Gastroesophageal sphincter (tissue), 3 donors: ENCODE results near the gene SMIM22.
A peak's percentile ranks its signal among the peaks of the same experiment; 100 is the strongest.

ENCODE experiments used
- CTCF ChIP-seq, 4 experiments: fragments of 200-600 bp in 2 of 4; fragments of 450-650 bp in 2 of 4; sonication (generic) in 1 of 4; IDR thresholded peaks; one replicate each; pipeline ENCODE4 v1.5.1; 2017 to 2019; ENCODE audit warnings: antibody characterized with exemption in 4 of 4, mild to moderate bottlenecking in 2 of 4, moderate library complexity in 2 of 4
- POLR2A ChIP-seq, 2 donors: fragments of 450-650 bp; IDR thresholded peaks; one replicate each; pipeline ENCODE4 v1.6.1; 2017; ENCODE audit warnings: antibody characterized with exemption in 2 of 2, mild to moderate bottlenecking in 2 of 2, moderate library complexity in 1 of 2
- POLR2AphosphoS5 ChIP-seq: sonication (generic); formaldehyde crosslinking; IDR thresholded peaks from one replicate; pipeline ENCODE4 v1.6.1; 2017; ENCODE audit warnings: antibody characterized with exemption

- TF ChIP-seq POLR2A (IDR thresholded peaks at IDR 0.05) (no peak), CTCF (IDR thresholded peaks at IDR 0.05) (peak in 2 of 4 experiments; percentile 7 to 31), POLR2AphosphoS5 (no peak)
Measured at GRCh38 chr16:4814542-4815173, 19.5 kb downstream of the SMIM22 start.
